GM23338 (cell line): ENCODE data around the gene ALMS1. TPM values are rescaled to one million over a fixed set of nuclear protein-coding genes. Genes with fewer than 3 reads are reported as not detected.

ENCODE experiments used
- ATAC-seq: fragments of 200-7000 bp; cut with Tn5 transposase; 3 replicates; pipeline ENCODE4 v1.9.1; 2020
- DNase-seq: peaks from one replicate; pipeline ENCODE4 v3.0.0-alpha.2; 2015; ENCODE audit warnings: low spot score
- H2AFZ ChIP-seq: fragments of 200-600 bp; sonication (generic); 2 replicates; pipeline ENCODE4 v1.8.0; 2016; ENCODE audit warnings: antibody characterized with exemption, mild to moderate bottlenecking, moderate library complexity
- H3F3A ChIP-seq: fragments of 200-600 bp; sonication (generic); replicated peaks from 2 replicates; pipeline ENCODE4 v1.8.0; 2017; ENCODE audit warnings: antibody characterized with exemption, mixed run types, low read depth
- H3K27ac ChIP-seq: fragments of 200-600 bp; sonication (generic); 2 replicates; pipeline ENCODE4 v1.6.1; 2016; ENCODE audit warnings: low read depth
- H3K27me3 ChIP-seq: fragments of 200-600 bp; sonication (generic); 2 replicates; pipeline ENCODE4 v1.8.0; 2016; ENCODE audit warnings: mild to moderate bottlenecking, mixed run types, moderate library complexity; ENCODE audit not compliant: insufficient read depth
- H3K36me3 ChIP-seq: fragments of 200-600 bp; sonication (generic); 2 replicates; pipeline ENCODE4 v1.8.0; 2016; ENCODE audit warnings: mild to moderate bottlenecking; ENCODE audit not compliant: insufficient read depth
- H3K4me1 ChIP-seq: fragments of 200-600 bp; sonication (generic); 2 replicates; pipeline ENCODE4 v1.8.0; 2016; ENCODE audit warnings: mild to moderate bottlenecking, moderate library complexity; ENCODE audit not compliant: insufficient read depth
- H3K4me2 ChIP-seq: fragments of 200-600 bp; sonication (generic); 2 replicates; pipeline ENCODE4 v1.7.1; 2017; ENCODE audit warnings: mixed run types
- H3K4me3 ChIP-seq: fragments of 200-600 bp; sonication (generic); 2 replicates; pipeline ENCODE4 v1.6.1; 2016; ENCODE audit warnings: mixed run types
- H3K79me2 ChIP-seq: fragments of 200-600 bp; sonication (generic); replicated peaks from 2 replicates; pipeline ENCODE4 v1.8.0; 2017; ENCODE audit warnings: mild to moderate bottlenecking; ENCODE audit not compliant: insufficient read depth
- H3K9me2 ChIP-seq: fragments of 200-600 bp; sonication (generic); 2 replicates; pipeline ENCODE4 v1.8.0; 2017; ENCODE audit not compliant: insufficient read depth
- H4K20me1 ChIP-seq: fragments of 200-600 bp; sonication (generic); replicated peaks from 2 replicates; pipeline ENCODE4 v1.8.0; 2017; ENCODE audit warnings: mild to moderate bottlenecking; ENCODE audit not compliant: insufficient read depth
- H3K27ac Mint-ChIP-seq: 2 replicates; pipeline ENCODE4 v1.8.0; 2020; ENCODE audit warnings: inconsistent platforms, mild to moderate bottlenecking, moderate library complexity, mixed read lengths
- H3K27me3 Mint-ChIP-seq: 3 replicates; pipeline ENCODE4 v1.8.0; 2022; ENCODE audit warnings: low read depth, mild to moderate bottlenecking, moderate library complexity, mixed read lengths, inconsistent platforms; ENCODE audit not compliant: insufficient read depth, poor library complexity
- H3K36me3 Mint-ChIP-seq: 3 replicates; pipeline ENCODE4 v1.8.0; 2021; ENCODE audit warnings: low read depth, mild to moderate bottlenecking, inconsistent platforms, moderate library complexity, mixed read lengths
- H3K4me1 Mint-ChIP-seq: 3 replicates; pipeline ENCODE4 v1.8.0; 2020; ENCODE audit warnings: mild to moderate bottlenecking, inconsistent platforms, mixed read lengths
- H3K4me3 Mint-ChIP-seq: 3 replicates; pipeline ENCODE4 v1.8.0; 2021; ENCODE audit warnings: moderate library complexity, mild to moderate bottlenecking, inconsistent platforms, mixed read lengths
- H3K9me3 Mint-ChIP-seq: 3 replicates; pipeline ENCODE4 v1.8.0; 2020; ENCODE audit warnings: moderate library complexity, mild to moderate bottlenecking, inconsistent platforms, mixed read lengths
- CREB1 ChIP-seq: fragments of 250-450 bp; sonication (Bioruptor Pico); IDR thresholded peaks from 2 replicates; pipeline ENCODE4 v1.5.0; 2020; ENCODE audit warnings: low read depth, mild to moderate bottlenecking, moderate library complexity
- EZH2 ChIP-seq: fragments of 200-600 bp; sonication (generic); IDR thresholded peaks from one replicate; pipeline ENCODE4 v1.8.0; 2017; ENCODE audit warnings: antibody characterized with exemption, mild to moderate bottlenecking, low read depth; ENCODE audit not compliant: unreplicated experiment
- EZH2phosphoT487 ChIP-seq: fragments of 200-600 bp; sonication (generic); IDR thresholded peaks from one replicate; pipeline ENCODE4 v1.8.1; 2018; ENCODE audit warnings: antibody characterized with exemption; ENCODE audit not compliant: unreplicated experiment
- JUNB ChIP-seq: IDR thresholded peaks from one replicate; pipeline ENCODE4 v1.6.1; 2016; ENCODE audit warnings: antibody characterized with exemption; ENCODE audit not compliant: unreplicated experiment
- NANOG ChIP-seq: IDR thresholded peaks from 2 replicates; pipeline ENCODE4 v1.6.1; 2016; ENCODE audit warnings: antibody characterized with exemption, borderline replicate concordance
- POLR2AphosphoS5 ChIP-seq: IDR thresholded peaks from 2 replicates; pipeline ENCODE4 v1.6.1; 2016; ENCODE audit warnings: antibody characterized with exemption, low read depth
- STAT1 ChIP-seq: IDR thresholded peaks from one replicate; pipeline ENCODE4 v1.6.1; 2016; ENCODE audit warnings: antibody characterized with exemption; ENCODE audit not compliant: unreplicated experiment
- ZNF114 ChIP-seq: fragments of 250-450 bp; sonication (Bioruptor Pico); IDR thresholded peaks from 2 replicates; pipeline ENCODE4 v1.5.0; 2020; ENCODE audit warnings: mild to moderate bottlenecking, moderate library complexity
- ZNF331 ChIP-seq: fragments of 250-450 bp; sonication (Bioruptor Pico); IDR thresholded peaks from 2 replicates; pipeline ENCODE4 v1.5.0; 2020; ENCODE audit warnings: low read depth, mild to moderate bottlenecking, moderate library complexity
- polyA plus RNA-seq: library from polyadenylated mRNA; unstranded; fragments of >200 nt; fragmentation: Nextera tagmentation; extraction: Ambion mirVana; gene quantifications from 2 replicates; pipeline ENCODE4 v1.2.1, GENCODE V29; 2016
- total RNA-seq: library from RNA; depleted of rRNA; stranded (reverse); fragments of >200 nt; shearing (Covaris generic); gene quantifications from 2 replicates; pipeline ENCODE4 v1.2.3, GENCODE V29; 2014
- TF ChIP-seq, protein P1 (sequence below): IDR thresholded peaks from 2 replicates; pipeline ENCODE4 v1.6.1; 2016; ENCODE audit warnings: antibody characterized with exemption
- TF ChIP-seq, protein P2 (sequence below), 2 experiments: fragments of 200-600 bp in 1 of 2; sonication (generic) in 1 of 2; conservative IDR thresholded peaks; 2 replicates each; pipeline versions ENCODE4 v1.5.1 to v1.6.1; 2016 to 2017; ENCODE audit warnings: antibody characterized with exemption in 2 of 2, low read depth in 2 of 2, mild to moderate bottlenecking in 2 of 2, moderate library complexity in 1 of 2
- TF ChIP-seq, protein P3 (sequence below): IDR thresholded peaks from one replicate; pipeline ENCODE4 v1.6.1; 2018; ENCODE audit warnings: antibody characterized with exemption; ENCODE audit not compliant: unreplicated experiment
- TF ChIP-seq, protein P4 (sequence below): fragments of 250-450 bp; sonication (Bioruptor Pico); IDR thresholded peaks from 2 replicates; pipeline ENCODE4 v1.5.0; 2020; ENCODE audit warnings: mild to moderate bottlenecking, moderate library complexity

ALMS1 gene
- total and polyA plus RNA-seq, 2 experiments from 2014 or later: 38.8 to 65.7 TPM

DNA sequence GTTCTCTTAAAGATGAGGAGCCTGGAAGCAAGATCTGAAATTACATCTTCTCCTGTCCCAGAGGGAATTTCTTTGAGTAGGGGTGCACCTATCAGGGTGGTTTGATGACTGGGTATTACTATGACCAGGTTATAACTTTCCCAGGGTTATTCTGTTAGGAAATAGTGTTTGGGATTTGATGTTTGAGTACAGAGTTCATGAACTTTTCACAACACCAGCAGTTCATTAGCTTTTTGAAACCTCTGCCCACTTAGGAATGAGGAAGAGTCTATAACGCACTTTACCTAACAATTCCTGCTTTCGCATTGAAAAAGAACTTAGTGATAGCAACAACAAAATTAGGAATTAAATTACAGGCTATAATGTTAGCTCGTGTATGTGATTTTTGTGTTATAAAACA lies 58.6 kb downstream of the ALMS1 start:
- Histone ChIP-seq H3K4me2 (no peak overlapping the region), H3K27ac (no peak overlapping the region), H3K4me3 (no peak overlapping the region), H3F3A (no peaks in the 10 kb centered on the region), H3K9me2 (no peaks in the 10 kb centered on the region), H4K20me1 (peaks cover 10% of the 10 kb centered on the region; the same call in 1 of the 2 replicates), H3K4me1 (no peaks in the 10 kb centered on the region), H2AFZ (no peak overlapping the region), H3K79me2 (no peaks in the 10 kb centered on the region), H3K36me3 (no peaks in the 10 kb centered on the region; the same call in 1 of the 2 replicates), H3K27me3 (no peaks in the 10 kb centered on the region)
- Mint-ChIP-seq H3K36me3 (peaks cover 10% of the 10 kb centered on the region; the same call in 2 of the 3 replicates), H3K27me3 (peaks cover 2% of the 10 kb centered on the region), H3K27ac (no peak overlapping the region), H3K4me1 (no peaks in the 10 kb centered on the region), H3K9me3 (no peaks in the 10 kb centered on the region), H3K4me3 (no peak overlapping the region)
- DNase-seq (no peak), ATAC-seq (no peak)
- TF ChIP-seq JUNB: no peak
- no peak for TF ChIP-seq NANOG
- TF ChIP-seq, protein P1, sequence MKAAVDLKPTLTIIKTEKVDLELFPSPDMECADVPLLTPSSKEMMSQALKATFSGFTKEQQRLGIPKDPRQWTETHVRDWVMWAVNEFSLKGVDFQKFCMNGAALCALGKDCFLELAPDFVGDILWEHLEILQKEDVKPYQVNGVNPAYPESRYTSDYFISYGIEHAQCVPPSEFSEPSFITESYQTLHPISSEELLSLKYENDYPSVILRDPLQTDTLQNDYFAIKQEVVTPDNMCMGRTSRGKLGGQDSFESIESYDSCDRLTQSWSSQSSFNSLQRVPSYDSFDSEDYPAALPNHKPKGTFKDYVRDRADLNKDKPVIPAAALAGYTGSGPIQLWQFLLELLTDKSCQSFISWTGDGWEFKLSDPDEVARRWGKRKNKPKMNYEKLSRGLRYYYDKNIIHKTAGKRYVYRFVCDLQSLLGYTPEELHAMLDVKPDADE: no peak
- no peak for TF ChIP-seq EZH2phosphoT487
- TF ChIP-seq, protein P2, sequence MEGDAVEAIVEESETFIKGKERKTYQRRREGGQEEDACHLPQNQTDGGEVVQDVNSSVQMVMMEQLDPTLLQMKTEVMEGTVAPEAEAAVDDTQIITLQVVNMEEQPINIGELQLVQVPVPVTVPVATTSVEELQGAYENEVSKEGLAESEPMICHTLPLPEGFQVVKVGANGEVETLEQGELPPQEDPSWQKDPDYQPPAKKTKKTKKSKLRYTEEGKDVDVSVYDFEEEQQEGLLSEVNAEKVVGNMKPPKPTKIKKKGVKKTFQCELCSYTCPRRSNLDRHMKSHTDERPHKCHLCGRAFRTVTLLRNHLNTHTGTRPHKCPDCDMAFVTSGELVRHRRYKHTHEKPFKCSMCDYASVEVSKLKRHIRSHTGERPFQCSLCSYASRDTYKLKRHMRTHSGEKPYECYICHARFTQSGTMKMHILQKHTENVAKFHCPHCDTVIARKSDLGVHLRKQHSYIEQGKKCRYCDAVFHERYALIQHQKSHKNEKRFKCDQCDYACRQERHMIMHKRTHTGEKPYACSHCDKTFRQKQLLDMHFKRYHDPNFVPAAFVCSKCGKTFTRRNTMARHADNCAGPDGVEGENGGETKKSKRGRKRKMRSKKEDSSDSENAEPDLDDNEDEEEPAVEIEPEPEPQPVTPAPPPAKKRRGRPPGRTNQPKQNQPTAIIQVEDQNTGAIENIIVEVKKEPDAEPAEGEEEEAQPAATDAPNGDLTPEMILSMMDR (conservative IDR thresholded peaks at IDR 0.05; ENCODE audit: low read depth in 2 of 2): no peak
- no peak for TF ChIP-seq POLR2AphosphoS5
- TF ChIP-seq, protein P3, sequence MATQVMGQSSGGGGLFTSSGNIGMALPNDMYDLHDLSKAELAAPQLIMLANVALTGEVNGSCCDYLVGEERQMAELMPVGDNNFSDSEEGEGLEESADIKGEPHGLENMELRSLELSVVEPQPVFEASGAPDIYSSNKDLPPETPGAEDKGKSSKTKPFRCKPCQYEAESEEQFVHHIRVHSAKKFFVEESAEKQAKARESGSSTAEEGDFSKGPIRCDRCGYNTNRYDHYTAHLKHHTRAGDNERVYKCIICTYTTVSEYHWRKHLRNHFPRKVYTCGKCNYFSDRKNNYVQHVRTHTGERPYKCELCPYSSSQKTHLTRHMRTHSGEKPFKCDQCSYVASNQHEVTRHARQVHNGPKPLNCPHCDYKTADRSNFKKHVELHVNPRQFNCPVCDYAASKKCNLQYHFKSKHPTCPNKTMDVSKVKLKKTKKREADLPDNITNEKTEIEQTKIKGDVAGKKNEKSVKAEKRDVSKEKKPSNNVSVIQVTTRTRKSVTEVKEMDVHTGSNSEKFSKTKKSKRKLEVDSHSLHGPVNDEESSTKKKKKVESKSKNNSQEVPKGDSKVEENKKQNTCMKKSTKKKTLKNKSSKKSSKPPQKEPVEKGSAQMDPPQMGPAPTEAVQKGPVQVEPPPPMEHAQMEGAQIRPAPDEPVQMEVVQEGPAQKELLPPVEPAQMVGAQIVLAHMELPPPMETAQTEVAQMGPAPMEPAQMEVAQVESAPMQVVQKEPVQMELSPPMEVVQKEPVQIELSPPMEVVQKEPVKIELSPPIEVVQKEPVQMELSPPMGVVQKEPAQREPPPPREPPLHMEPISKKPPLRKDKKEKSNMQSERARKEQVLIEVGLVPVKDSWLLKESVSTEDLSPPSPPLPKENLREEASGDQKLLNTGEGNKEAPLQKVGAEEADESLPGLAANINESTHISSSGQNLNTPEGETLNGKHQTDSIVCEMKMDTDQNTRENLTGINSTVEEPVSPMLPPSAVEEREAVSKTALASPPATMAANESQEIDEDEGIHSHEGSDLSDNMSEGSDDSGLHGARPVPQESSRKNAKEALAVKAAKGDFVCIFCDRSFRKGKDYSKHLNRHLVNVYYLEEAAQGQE: no peak
- TF ChIP-seq STAT1: no peak
- no peak for TF ChIP-seq CREB1 (CRISPR knock-in tag)
- TF ChIP-seq ZNF114 (CRISPR knock-in tag): no peak
- no peak for TF ChIP-seq EZH2
- TF ChIP-seq, protein P4, sequence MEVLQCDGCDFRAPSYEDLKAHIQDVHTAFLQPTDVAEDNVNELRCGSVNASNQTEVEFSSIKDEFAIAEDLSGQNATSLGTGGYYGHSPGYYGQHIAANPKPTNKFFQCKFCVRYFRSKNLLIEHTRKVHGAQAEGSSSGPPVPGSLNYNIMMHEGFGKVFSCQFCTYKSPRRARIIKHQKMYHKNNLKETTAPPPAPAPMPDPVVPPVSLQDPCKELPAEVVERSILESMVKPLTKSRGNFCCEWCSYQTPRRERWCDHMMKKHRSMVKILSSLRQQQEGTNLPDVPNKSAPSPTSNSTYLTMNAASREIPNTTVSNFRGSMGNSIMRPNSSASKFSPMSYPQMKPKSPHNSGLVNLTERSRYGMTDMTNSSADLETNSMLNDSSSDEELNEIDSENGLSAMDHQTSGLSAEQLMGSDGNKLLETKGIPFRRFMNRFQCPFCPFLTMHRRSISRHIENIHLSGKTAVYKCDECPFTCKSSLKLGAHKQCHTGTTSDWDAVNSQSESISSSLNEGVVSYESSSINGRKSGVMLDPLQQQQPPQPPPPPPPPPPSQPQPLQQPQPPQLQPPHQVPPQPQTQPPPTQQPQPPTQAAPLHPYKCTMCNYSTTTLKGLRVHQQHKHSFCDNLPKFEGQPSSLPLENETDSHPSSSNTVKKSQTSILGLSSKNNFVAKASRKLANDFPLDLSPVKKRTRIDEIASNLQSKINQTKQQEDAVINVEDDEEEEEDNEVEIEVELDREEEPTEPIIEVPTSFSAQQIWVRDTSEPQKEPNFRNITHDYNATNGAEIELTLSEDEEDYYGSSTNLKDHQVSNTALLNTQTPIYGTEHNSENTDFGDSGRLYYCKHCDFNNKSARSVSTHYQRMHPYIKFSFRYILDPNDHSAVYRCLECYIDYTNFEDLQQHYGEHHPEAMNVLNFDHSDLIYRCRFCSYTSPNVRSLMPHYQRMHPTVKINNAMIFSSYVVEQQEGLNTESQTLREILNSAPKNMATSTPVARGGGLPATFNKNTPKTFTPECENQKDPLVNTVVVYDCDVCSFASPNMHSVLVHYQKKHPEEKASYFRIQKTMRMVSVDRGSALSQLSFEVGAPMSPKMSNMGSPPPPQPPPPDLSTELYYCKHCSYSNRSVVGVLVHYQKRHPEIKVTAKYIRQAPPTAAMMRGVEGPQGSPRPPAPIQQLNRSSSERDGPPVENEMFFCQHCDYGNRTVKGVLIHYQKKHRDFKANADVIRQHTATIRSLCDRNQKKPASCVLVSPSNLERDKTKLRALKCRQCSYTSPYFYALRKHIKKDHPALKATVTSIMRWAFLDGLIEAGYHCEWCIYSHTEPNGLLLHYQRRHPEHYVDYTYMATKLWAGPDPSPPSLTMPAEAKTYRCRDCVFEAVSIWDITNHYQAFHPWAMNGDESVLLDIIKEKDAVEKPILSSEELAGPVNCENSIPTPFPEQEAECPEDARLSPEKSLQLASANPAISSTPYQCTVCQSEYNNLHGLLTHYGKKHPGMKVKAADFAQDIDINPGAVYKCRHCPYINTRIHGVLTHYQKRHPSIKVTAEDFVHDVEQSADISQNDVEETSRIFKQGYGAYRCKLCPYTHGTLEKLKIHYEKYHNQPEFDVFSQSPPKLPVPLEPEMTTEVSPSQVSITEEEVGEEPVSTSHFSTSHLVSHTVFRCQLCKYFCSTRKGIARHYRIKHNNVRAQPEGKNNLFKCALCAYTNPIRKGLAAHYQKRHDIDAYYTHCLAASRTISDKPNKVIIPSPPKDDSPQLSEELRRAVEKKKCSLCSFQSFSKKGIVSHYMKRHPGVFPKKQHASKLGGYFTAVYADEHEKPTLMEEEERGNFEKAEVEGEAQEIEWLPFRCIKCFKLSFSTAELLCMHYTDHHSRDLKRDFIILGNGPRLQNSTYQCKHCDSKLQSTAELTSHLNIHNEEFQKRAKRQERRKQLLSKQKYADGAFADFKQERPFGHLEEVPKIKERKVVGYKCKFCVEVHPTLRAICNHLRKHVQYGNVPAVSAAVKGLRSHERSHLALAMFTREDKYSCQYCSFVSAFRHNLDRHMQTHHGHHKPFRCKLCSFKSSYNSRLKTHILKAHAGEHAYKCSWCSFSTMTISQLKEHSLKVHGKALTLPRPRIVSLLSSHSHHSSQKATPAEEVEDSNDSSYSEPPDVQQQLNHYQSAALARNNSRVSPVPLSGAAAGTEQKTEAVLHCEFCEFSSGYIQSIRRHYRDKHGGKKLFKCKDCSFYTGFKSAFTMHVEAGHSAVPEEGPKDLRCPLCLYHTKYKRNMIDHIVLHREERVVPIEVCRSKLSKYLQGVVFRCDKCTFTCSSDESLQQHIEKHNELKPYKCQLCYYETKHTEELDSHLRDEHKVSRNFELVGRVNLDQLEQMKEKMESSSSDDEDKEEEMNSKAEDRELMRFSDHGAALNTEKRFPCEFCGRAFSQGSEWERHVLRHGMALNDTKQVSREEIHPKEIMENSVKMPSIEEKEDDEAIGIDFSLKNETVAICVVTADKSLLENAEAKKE (CRISPR knock-in tag): no peak
- TF ChIP-seq ZNF331 (CRISPR knock-in tag): no peak
